MCF 10A (cell line): ENCODE data around the gene SPANXN5. TPM values are rescaled to one million over a fixed set of nuclear protein-coding genes. Genes with fewer than 3 reads are reported as not detected.
"Not testable (repeated sequence)": the region's sequence is repeated elsewhere in the genome, so short reads cannot be mapped to it uniquely, and the experiment has no call there.

ENCODE experiments used
- Bru-seq: library from RNA; stranded (reverse); fragments of 400-500 nt; gene quantifications from one replicate; lab custom pipeline; 2021; lab: Mats Ljungman, UMichigan
- BruChase-seq, 2 experiments: library from RNA; stranded (reverse); fragments of 400-500 nt; gene quantifications; one replicate each; lab custom pipeline; 2021; lab: Mats Ljungman, UMichigan
- BruUV-seq: library from RNA; stranded (reverse); fragments of 400-500 nt; replicated peaks from 2 replicates; lab custom pipeline; 2021; lab: Mats Ljungman, UMichigan
- CTCF ChIA-PET: fragments of 300-600 bp; sonication (Branson Sonifier 250); formaldehyde crosslinking; extraction: SDS; loops from one replicate; lab custom pipeline; 2021; ENCODE audit warnings: antibody characterized with exemption, inconsistent platforms; lab: Yijun Ruan, JAX
- POLR2A ChIA-PET: fragments of 300-600, 350-650 bp; sonication (Branson Sonifier 250); formaldehyde crosslinking; extraction: SDS; loops from one replicate; lab custom pipeline; 2020; ENCODE audit warnings: antibody characterized with exemption, inconsistent platforms; lab: Yijun Ruan, JAX
- DNase-seq: peaks from one replicate; pipeline ENCODE4 v3.0.0-alpha.2; 2018; ENCODE audit not compliant: unreplicated experiment
- H3K27ac Mint-ChIP-seq: one replicate; pipeline ENCODE4 v1.8.0; 2022; ENCODE audit warnings: mild to moderate bottlenecking, low read depth, mixed read lengths; ENCODE audit not compliant: unreplicated experiment
- H3K27me3 Mint-ChIP-seq: one replicate; pipeline ENCODE4 v1.8.0; 2022; ENCODE audit warnings: mixed read lengths; ENCODE audit not compliant: insufficient read depth, unreplicated experiment
- H3K36me3 Mint-ChIP-seq: one replicate; pipeline ENCODE4 v1.8.0; 2022; ENCODE audit warnings: mild to moderate bottlenecking, moderate library complexity, mixed read lengths; ENCODE audit not compliant: insufficient read depth, unreplicated experiment
- H3K4me1 Mint-ChIP-seq: one replicate; pipeline ENCODE4 v1.8.0; 2022; ENCODE audit warnings: mixed read lengths; ENCODE audit not compliant: insufficient read depth, unreplicated experiment
- H3K4me3 Mint-ChIP-seq: one replicate; pipeline ENCODE4 v1.8.0; 2022; ENCODE audit warnings: mild to moderate bottlenecking, moderate library complexity, mixed read lengths; ENCODE audit not compliant: unreplicated experiment
- H3K9me3 Mint-ChIP-seq: one replicate; pipeline ENCODE4 v1.8.0; 2022; ENCODE audit warnings: mixed read lengths; ENCODE audit not compliant: unreplicated experiment
- CTCF ChIP-seq: fragments of 200-600 bp; IDR thresholded peaks from one replicate; pipeline ENCODE4 v1.8.0; 2022; ENCODE audit warnings: antibody characterized with exemption, mild to moderate bottlenecking; ENCODE audit not compliant: unreplicated experiment
- intact Hi-C: fragments of 100-400 bp; cut with micrococcal nuclease; formaldehyde crosslinking; loops from 2 replicates; pipeline ENCODE4 v1.14.1; 2022
- long read RNA-seq: library from polyadenylated mRNA; stranded (forward); transcript quantifications from one replicate; pipeline ENCODE4 v2.0.0, GENCODE V29; 2022
- total RNA-seq: library from RNA; stranded (reverse); gene quantifications from 2 replicates; pipeline ENCODE4 v1.2.3, GENCODE V29; 2022

SPANXN5 gene
- total RNA-seq, result not detected in 2 replicates
- Bru-seq, nascent RNA, result not detected
- not detected for BruChase-seq, experiment 1, labeled RNA remaining after a 6-hour chase
- BruChase-seq, experiment 2, labeled RNA remaining after a 2-hour chase, result not detected
- long read RNA-seq, result 0 reads

DNA sequence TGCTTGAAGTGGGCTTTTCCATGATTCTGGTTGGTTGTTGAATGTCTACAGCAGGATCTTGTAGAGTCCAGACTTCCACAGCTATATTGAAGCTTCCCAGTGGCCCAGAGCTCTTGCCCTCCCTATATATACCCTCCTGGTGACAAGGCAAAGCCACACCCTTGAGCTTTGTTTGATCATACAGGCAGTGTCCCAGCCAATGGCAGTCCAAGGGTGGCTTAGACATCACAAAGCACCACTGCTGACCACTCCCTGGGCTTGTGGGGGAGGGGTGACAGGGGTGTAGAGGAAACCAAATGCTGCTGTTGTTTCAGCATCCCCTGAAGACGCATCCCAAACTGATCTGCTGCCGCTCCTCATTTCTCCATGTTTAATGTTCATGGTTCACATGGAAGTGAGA, at the start of gene SPANXN5:
SPANXN5 (minus strand) TSS at position 101 of the 400 bp plus-strand sequence; CDS start at position 22, 79 bp downstream.
- CTCF ChIA-PET, intact Hi-C loops, H3K4me1 Mint-ChIP-seq, H3K36me3 Mint-ChIP-seq, H3K27ac Mint-ChIP-seq, H3K9me3 Mint-ChIP-seq, DNase-seq, BruUV-seq, H3K4me3 Mint-ChIP-seq, POLR2A ChIA-PET: not testable (repeated sequence)
- peaks cover 47% of the 10 kb centered on the region for H3K27me3 Mint-ChIP-seq

DNA sequence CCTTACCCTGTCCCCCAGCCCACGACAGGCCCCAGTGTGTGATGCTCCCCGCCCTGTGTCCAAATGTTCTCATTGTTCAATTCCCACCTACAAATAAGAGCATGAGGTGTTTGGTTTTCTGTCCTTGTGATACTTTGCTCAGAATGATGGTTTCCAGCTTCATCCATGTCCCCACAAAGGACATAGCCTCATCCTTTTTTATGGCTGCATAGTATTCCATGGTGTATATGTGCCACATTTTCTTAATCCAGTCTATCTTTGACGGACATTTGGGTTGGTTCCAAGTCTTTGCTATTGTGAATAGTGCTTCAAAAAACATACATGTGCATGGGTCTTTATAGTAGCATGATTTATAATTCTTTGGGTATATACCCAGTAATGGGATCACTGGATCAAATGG, 46.4 kb upstream of the SPANXN5 start:
- BruUV-seq, H3K4me3 Mint-ChIP-seq, intact Hi-C loops, POLR2A ChIA-PET, CTCF ChIA-PET, H3K9me3 Mint-ChIP-seq, H3K27ac Mint-ChIP-seq, H3K4me1 Mint-ChIP-seq, DNase-seq, H3K36me3 Mint-ChIP-seq: not testable (repeated sequence)
- peaks cover 91% of the 10 kb centered on the region for H3K27me3 Mint-ChIP-seq

- H3K27me3 Mint-ChIP-seq, result peaks cover 53% of the 10 kb centered on the region
- H3K4me3 Mint-ChIP-seq, result no peak overlapping the region
- ChIA-PET CTCF (no interaction called here), POLR2A (no interaction called here)
- no peaks in the 10 kb centered on the region for H3K36me3 Mint-ChIP-seq
- no peak for DNase-seq
- BruUV-seq, result no TSS peak
- intact Hi-C loops, result no loop called here
- no peaks in the 10 kb centered on the region for H3K9me3 Mint-ChIP-seq
- no peaks in the 10 kb centered on the region for H3K4me1 Mint-ChIP-seq
- no peak for TF ChIP-seq CTCF
- H3K27ac Mint-ChIP-seq, result no peak overlapping the region
These were observed 41.9 kb upstream of the SPANXN5 start for GRCh38 chrX:52839137-52839536.

DNA sequence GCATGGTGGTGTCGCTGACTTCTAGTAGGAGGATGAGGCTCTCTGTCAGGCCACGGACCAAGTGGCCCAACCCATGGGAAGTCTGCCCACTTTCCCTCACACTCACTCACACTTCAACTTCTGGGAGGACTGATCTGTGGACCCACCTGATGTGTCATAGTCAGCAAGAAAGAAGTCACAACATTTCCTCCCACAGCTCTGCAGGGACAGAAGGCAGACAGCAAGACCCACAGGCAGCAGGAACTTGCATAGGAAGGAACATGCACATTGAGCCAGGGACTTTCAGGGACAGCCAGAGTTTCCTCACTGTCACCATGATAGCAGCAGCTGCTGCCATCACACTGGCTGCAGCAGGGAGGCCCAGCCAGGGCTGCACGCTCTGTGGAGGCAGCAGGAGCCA, 33.3 kb upstream of the SPANXN5 start:
- BruUV-seq, result no TSS peak
- CTCF ChIA-PET, result no interaction called here

GRCh38 chrX:52824608-52825007, 27.4 kb upstream of the SPANXN5 start:
- intact Hi-C loops, result no loop called here
- Mint-ChIP-seq H3K27ac (no peak overlapping the region), H3K4me3 (no peak overlapping the region), H3K4me1 (no peaks in the 10 kb centered on the region), H3K9me3 (no peaks in the 10 kb centered on the region), H3K27me3 (peaks cover 36% of the 10 kb centered on the region), H3K36me3 (peaks cover 7% of the 10 kb centered on the region)
- no peak for TF ChIP-seq CTCF
- no peak for DNase-seq
- ChIA-PET POLR2A (no interaction called here), CTCF (no interaction called here)
- no TSS peak for BruUV-seq

More for the DNA sequence above, 33.3 kb upstream of the SPANXN5 start:
- H3K4me1 Mint-ChIP-seq, result no peaks in the 10 kb centered on the region
- POLR2A ChIA-PET, result no interaction called here
- TF ChIP-seq CTCF, result no peak
- H3K27ac Mint-ChIP-seq, result no peak overlapping the region
- peaks cover 27% of the 10 kb centered on the region for H3K27me3 Mint-ChIP-seq
- intact Hi-C loops, result no loop called here
- no peak for DNase-seq
- no peaks in the 10 kb centered on the region for H3K36me3 Mint-ChIP-seq
- no peak overlapping the region for H3K4me3 Mint-ChIP-seq
- no peaks in the 10 kb centered on the region for H3K9me3 Mint-ChIP-seq
